OCI-M1 (cell line): ENCODE results near the gene ACTN2.

Source experiments
- DNase-seq: peaks from one replicate; lab custom pipeline; 2025; lab: John Stamatoyannopoulos, UW

The ACTN2 gene

GRCh38 chr1:236691348-236691747, 5.0 kb downstream of the ACTN2 start:
- DNase-seq = no peak

- no peak for DNase-seq
These were observed 5.8 kb downstream of the ACTN2 start for GRCh38 chr1:236692128-236692527.

DNA sequence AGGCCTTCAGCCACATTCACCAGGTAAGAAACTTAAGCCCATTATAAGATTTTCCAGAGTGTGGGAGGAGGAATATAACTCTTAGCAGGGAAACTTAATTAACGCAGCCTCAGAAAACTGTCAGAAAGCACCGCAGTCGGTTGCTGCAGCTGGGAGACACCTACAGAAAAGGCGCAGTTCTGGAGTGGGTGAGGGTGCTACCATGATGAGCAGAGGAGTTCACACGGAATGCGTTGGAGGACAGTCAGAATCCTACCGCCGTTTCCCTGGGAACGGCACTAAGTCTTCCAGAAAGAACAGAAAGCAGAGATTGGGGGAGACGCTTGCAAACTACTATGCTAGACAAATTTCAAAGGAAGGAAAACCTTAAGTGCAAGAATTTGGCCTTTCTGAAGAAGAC, 6.4 kb downstream of the ACTN2 start:
- DNase-seq = no peak

GRCh38 chr1:236699366-236699765, 13.1 kb downstream of the ACTN2 start:
- DNase-seq = no peak

GRCh38 chr1:236700903-236701302, 14.6 kb downstream of the ACTN2 start:
- no peak for DNase-seq

- no peak for DNase-seq
These were observed 15.5 kb downstream of the ACTN2 start for GRCh38 chr1:236701782-236702181.

- DNase-seq = no peak
These were observed 16.6 kb downstream of the ACTN2 start for GRCh38 chr1:236702791-236703394.

GRCh38 chr1:236705771-236706170, 19.5 kb downstream of the ACTN2 start:
- DNase-seq = no peak

- no peak for DNase-seq
These were observed 19.9 kb downstream of the ACTN2 start for GRCh38 chr1:236706183-236706582.

GRCh38 chr1:236710328-236710892, 24.1 kb downstream of the ACTN2 start:
- no peak for DNase-seq

GRCh38 chr1:236716160-236716559, 29.9 kb downstream of the ACTN2 start:
- no peak for DNase-seq

DNA sequence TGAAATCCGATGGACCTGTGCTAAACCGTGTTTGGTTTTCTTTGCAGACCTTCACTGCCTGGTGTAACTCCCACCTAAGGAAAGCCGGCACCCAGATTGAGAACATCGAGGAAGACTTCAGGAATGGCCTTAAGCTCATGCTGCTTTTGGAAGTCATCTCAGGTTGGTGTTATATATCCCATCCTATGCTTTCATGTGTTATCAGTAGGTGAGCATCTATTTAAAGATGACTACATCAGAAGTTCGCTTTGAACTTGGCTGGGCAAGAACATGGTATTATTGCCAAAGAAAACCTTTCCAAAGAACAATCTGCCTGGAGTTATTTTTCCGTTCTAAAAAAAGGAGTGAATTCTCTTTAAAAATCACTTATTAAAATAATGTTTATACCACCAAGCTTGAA, 31.5 kb downstream of the ACTN2 start:
- no peak for DNase-seq

- DNase-seq = no peak
These were observed 32.0 kb downstream of the ACTN2 start for GRCh38 chr1:236718328-236718727.

DNA sequence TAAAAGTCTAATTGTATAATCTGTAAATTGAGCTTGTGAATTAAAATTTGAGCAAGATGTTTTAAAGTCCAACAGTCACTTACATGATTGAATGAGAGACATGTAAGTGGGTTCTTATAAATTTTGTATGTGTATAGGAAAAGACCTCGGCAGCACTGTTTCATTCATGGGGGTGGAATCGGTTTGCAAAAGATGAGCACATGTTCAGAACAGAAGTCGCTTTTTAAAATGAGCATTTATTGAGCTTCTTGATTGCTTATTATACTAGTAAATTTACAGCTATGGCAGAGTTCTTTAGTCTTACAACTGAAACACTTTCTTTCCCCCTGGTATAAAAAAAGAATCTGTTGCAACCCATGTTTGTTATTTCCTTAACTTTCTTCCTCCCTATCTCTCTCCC, 33.9 kb downstream of the ACTN2 start:
- DNase-seq = no peak

GRCh38 chr1:236720611-236721010, 34.3 kb downstream of the ACTN2 start:
- DNase-seq = no peak

GRCh38 chr1:236724049-236724448, 37.8 kb downstream of the ACTN2 start:
- DNase-seq = no peak

- no peak for DNase-seq
These were observed 38.2 kb downstream of the ACTN2 start for GRCh38 chr1:236724506-236724905.

DNA sequence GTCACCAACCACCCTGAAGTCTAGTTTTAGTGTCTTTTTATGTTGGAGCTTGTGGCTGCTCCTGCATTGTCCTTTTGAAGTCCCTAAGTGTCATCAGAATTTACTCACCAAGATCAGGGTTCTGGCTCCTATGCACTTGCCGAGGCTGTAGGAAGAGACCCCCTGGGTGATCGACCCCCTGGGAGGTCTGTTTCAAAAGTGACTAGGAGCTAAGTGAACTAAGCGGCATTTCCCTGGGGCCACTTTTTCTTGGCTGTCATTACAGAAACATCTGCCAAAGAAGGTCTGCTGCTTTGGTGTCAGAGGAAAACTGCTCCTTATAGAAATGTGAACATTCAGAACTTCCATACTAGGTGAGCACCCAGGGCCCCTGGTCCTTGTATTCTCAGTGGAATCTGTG, 39.4 kb downstream of the ACTN2 start:
- DNase-seq = no peak

DNA sequence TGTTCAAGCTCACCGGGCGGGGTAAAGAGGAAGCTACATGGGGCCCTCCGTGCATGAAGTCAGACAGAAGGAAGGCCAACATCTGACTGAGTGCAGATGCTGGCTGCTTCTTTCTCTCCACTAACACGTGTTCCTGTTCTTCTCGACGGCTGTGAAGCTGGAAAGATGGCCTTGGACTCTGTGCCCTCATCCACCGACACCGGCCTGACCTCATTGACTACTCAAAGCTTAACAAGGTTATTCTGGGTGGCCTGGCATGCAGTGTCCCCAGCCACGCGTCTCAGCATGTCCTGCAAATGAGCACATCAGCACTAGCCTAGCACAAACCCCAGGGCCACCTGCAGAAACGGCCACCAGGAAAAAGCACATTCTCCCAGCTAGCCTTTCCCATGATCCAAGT, 41.2 kb downstream of the ACTN2 start:
- DNase-seq = no peak

- no peak for DNase-seq
These were observed 42.5 kb downstream of the ACTN2 start for GRCh38 chr1:236728752-236729151.

DNA sequence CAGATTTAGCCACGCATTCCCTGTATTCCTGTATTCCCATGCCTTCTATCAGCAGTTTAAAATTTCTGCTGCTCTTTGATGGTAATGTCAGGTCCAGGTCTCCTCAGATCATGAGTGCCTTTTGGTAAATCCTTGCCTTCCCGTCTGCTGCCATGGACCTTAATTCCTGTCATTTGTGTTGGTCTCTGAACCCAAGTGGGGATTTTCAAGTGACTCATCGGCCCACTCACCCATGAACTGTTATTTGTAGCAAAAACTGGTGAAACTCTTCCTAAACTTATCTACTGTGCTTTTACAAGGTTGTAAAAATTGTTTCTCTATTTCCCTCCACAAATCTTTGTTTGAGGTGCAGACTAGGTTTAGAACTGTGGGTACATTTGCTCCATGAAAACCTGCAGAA, 47.4 kb downstream of the ACTN2 start:
- DNase-seq = no peak

- no peak for DNase-seq
These were observed 48.0 kb downstream of the ACTN2 start for GRCh38 chr1:236734141-236734765.

DNA sequence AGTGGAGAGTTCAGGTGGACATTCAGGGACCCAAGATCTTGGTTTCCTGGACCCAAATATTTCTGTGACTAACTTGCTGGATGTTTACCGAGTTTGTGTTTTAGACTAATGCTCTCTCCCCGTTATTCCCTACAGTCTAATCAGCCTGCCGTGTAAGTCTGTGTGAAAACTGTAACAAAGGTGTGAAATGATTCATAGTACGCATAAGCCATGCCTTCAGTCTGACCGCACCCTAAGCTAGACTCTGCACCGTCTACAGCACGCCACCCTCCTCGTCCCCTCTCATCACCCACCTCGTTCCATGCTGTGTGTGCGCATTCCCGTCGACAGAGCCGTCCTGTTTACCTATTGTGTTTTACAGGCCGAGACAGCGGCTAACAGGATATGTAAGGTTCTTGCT, 50.5 kb downstream of the ACTN2 start:
- no peak for DNase-seq

- DNase-seq = no peak
These were observed 55.5 kb downstream of the ACTN2 start for GRCh38 chr1:236741753-236742152.
